ENCODE measurements around the gene CDH13. TPM values are rescaled to one million over a fixed set of nuclear protein-coding genes. Genes with fewer than 3 reads are reported as not detected.

Gene CDH13
- total and polyA plus RNA-seq, 10 of the 15 experiments (the other 5 are each of a cell fraction or from before 2014, with no cell fraction given): under 0.01 to 0.05 TPM; not detected in 8

DNA sequence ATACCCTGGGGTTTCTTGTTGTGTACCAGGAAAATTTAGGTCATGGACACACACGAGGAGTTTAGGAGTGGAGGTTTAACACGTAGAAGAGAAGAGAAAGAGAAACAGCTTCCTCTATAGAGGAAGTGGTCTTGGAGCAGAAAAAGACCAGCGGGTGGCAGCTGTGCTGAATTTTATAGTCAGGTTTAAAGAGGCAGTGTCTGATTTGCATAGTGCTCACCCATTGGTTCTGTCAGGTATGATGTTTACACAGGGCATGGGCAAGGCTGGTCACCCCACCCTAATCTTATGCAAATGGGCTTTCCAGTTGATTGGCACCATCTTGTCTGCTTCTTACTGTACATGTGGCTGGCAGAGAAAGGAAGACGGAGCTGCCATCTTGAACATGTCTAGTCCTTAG is 309.0 kb downstream of the CDH13 start:
- FAIRE-seq: no peak
- no peak overlapping the region for H3K9ac ChIP-seq (ENCODE audit: control insufficient read depth, insufficient read depth, low read length)
- no peaks in the 10 kb centered on the region for H4K20me1 ChIP-seq (ENCODE audit: control insufficient read depth, insufficient read depth)
- H3K27ac ChIP-seq (ENCODE audit: control insufficient read depth, insufficient read depth): no peak overlapping the region
- 2% methylated on average over 4 of the region's 4 CpGs for WGBS (ENCODE audit: insufficient coverage, insufficient replicate concordance, low lambda C conversion rate, missing lambda C conversion rate)
- POLR2A ChIA-PET: no interaction called here
- no peaks in the 10 kb centered on the region; the same call in 2 of the 3 replicates for H3K9me3 ChIP-seq (replicated peaks; ENCODE audit: control insufficient read depth, insufficient read depth, low read length)
- no peaks in the 10 kb centered on the region for H3K27me3 ChIP-seq (replicated peaks in 1 of 2; ENCODE audit: control insufficient read depth in 2 of 2, insufficient read depth in 2 of 2, low read length in 1 of 2)
- CTCF ChIA-PET: no interaction called here
- in situ Hi-C loops (cut with MboI) (no loop called here), intact Hi-C loops (cut with micrococcal nuclease; ENCODE audit: unreplicated experiment) (no loop called here)
- no peaks in the 10 kb centered on the region for H3K79me2 ChIP-seq (ENCODE audit: control insufficient read depth, insufficient read depth, low read length)
- no TSS peak for BruUV-seq (replicated peaks)
- no peak overlapping the region for H3K4me2 ChIP-seq (ENCODE audit: control insufficient read depth, insufficient read depth)
- TF ChIP-seq E2F4 (IDR thresholded peaks at IDR 0.05; ENCODE audit: low read depth, low read length): no peak
- TF ChIP-seq ASH2L (IDR thresholded peaks at IDR 0.05; ENCODE audit: borderline replicate concordance, low read depth): no peak
- TF ChIP-seq ESRRA (IDR thresholded peaks at IDR 0.05; ENCODE audit: low read length): no peak
- no peak for TF ChIP-seq HDAC6 (IDR thresholded peaks at IDR 0.05; ENCODE audit: unreplicated experiment)
- TF ChIP-seq HDAC2 (IDR thresholded peaks at IDR 0.05): no peak
- no peak for TF ChIP-seq FOS (IDR thresholded peaks at IDR 0.05; ENCODE audit: borderline replicate concordance, extremely low read depth, insufficient read length)
- no peak for TF ChIP-seq NFYA (IDR thresholded peaks at IDR 0.05; ENCODE audit: borderline replicate concordance, low read depth, low read length)
- TF ChIP-seq ETV6 (conservative IDR thresholded peaks at IDR 0.05 in 1 of 2, IDR thresholded peaks at IDR 0.05 in 1 of 2; ENCODE audit: borderline replicate concordance in 1 of 2, low read depth in 1 of 2): no peak
- TF ChIP-seq BCL3 (IDR thresholded peaks at IDR 0.05; ENCODE audit: borderline replicate concordance, insufficient read depth, low read depth, low read length, poor library complexity, severe bottlenecking): no peak
- TF ChIP-seq, protein P1, sequence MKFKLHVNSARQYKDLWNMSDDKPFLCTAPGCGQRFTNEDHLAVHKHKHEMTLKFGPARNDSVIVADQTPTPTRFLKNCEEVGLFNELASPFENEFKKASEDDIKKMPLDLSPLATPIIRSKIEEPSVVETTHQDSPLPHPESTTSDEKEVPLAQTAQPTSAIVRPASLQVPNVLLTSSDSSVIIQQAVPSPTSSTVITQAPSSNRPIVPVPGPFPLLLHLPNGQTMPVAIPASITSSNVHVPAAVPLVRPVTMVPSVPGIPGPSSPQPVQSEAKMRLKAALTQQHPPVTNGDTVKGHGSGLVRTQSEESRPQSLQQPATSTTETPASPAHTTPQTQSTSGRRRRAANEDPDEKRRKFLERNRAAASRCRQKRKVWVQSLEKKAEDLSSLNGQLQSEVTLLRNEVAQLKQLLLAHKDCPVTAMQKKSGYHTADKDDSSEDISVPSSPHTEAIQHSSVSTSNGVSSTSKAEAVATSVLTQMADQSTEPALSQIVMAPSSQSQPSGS (IDR thresholded peaks at IDR 0.05; ENCODE audit: low read length): no peak
- TF ChIP-seq, protein P2, sequence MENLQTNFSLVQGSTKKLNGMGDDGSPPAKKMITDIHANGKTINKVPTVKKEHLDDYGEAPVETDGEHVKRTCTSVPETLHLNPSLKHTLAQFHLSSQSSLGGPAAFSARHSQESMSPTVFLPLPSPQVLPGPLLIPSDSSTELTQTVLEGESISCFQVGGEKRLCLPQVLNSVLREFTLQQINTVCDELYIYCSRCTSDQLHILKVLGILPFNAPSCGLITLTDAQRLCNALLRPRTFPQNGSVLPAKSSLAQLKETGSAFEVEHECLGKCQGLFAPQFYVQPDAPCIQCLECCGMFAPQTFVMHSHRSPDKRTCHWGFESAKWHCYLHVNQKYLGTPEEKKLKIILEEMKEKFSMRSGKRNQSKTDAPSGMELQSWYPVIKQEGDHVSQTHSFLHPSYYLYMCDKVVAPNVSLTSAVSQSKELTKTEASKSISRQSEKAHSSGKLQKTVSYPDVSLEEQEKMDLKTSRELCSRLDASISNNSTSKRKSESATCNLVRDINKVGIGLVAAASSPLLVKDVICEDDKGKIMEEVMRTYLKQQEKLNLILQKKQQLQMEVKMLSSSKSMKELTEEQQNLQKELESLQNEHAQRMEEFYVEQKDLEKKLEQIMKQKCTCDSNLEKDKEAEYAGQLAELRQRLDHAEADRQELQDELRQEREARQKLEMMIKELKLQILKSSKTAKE (IDR thresholded peaks at IDR 0.05; ENCODE audit: low read depth, poor library complexity, severe bottlenecking): no peak
- no peak for TF ChIP-seq KDM1A (IDR thresholded peaks at IDR 0.05; ENCODE audit: borderline replicate concordance)
- TF ChIP-seq PAX5 (IDR thresholded peaks at IDR 0.05; ENCODE audit: borderline replicate concordance, low read depth, low read length): no peak
- H3K4me1 ChIP-seq (ENCODE audit: control insufficient read depth, insufficient read depth, low read length): no peaks in the 10 kb centered on the region
- H2AFZ ChIP-seq (ENCODE audit: control insufficient read depth, low read depth, low read length): no peak overlapping the region
- no peak for ATAC-seq
- no peak overlapping the region for H3K4me3 ChIP-seq
- RAD21 ChIA-PET (ENCODE audit: unreplicated experiment): no interaction called here
- H3K36me3 ChIP-seq (ENCODE audit: control insufficient read depth in 2 of 2, insufficient read depth in 2 of 2, low read length in 1 of 2): no peaks in the 10 kb centered on the region
- DNase-seq (ENCODE audit: low read depth, low spot score): no peak
- SMC1A ChIA-PET (ENCODE audit: uncharacterized antibody, unreplicated experiment): no interaction called here
